ENCODE data around the gene PDE4D.

Gene PDE4D

DNA sequence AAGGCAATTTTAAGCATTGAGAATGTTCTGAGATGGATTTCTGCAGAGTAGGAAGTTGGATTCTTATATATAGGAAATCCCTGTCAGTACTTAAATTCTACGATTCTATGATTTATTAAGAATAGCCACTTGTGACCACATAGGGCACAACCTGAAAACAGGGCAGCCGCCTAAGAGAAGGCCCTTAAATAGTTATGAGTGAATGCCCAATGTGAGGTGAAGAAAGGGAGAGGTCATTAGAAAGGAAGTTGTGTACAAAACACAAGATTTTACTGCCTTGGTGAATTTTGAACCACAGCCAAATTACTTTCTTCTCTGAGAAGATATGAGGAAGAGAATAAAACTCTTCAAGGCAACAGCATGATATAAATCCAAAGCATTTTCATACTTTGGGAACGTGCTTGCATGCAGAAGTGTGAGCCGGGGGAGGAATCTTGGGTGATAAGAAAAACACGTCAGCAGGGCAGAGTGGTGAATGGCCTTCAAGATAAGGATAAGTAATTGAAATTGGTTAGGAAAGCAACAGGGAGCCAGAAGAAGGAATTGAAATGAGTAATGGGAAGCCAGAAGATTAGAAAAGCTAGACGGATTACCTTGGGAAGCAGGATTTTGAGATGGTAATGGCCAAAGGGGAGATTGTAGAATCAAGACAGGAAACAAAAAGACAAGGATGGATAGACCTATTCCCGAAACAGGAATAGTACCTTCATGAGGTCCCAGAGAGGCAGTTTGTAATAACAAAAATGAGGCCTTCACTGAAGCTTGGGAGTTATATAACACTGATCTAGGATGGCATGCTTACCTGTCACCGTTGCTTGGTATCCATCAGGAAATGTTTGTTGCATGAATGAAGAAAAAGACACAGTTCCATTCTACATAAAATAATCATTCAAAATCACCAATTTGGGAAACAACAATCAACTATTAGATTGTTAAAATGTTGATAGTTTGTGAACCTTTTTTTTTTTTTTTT, 244.3 kb downstream of the PDE4D start:
- DNase-seq, result no peak

DNA sequence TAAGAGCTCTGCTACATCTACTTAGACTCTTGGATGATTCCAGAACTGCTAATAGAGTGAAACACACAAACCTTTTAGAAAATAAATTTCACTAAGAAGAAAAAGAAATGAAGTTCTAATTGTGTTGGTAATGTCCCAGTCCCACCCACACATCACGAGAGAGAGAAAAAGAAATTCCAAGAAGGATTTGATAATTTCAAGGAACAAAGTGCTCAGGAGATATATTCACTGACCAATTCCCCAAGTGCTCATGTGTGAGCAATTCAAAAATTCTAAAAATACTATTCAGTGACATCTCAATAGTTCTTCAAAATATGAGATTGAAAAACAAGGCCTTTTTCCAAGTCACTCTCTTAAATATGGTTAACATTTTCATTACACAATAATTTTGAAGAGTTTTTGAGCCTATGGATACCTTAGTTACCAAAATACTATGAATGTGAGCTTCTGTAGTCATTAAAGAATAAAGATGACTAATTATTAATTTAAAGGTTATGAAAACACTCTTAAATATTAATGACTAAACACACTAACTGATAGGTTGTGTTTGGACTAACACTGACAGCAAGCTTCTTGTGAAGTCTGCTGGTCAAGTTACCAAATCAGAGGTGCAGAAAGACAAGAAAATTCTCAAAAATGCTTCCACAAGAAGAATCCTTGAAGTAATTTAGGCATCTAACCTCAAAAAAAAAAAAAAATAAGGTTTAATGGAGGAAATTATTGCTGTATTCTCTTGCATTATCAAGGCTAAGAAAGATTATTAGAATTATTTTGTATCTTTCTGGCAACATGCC, 245.3 kb downstream of the PDE4D start:
- no peak for DNase-seq

DNA sequence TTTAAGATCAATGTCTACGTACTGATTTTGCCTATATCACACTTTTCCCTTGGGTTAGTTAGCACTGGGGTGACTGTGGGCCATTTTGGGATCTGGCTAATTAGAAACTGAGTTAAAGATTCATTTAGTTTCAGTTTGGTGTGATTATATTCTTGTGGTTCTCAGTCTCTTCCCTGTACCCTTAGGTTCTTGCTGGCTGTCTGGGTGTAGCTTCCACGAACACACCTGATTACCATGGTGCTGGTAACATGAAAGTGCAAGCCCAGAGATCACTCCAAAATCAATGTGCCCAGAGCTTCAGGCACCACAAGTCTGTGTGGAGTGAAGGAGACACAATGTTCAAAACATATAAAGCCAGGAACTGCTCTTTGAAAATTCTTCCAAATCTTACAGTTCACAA, 248.1 kb downstream of the PDE4D start:
- DNase-seq, result no peak

DNA sequence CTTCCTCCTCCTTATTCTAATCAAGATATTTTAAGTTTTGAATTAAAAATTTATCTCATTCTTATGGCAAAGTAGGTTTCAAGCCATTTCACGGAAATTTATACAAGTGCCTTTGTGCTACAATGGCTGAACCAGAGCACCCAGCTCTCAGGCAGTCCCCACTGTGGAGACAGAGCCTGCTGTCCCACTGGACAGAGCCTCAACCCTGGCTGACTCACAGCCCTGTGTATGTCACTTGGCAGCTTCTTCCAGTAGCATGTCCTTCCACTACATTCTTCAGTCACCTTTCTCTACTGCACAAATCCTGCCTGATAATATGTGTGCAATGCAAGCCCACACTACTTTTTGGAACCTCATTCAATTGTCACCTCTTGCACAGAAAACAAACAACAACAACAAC, 253.1 kb downstream of the PDE4D start:
- DNase-seq, result no peak

DNA sequence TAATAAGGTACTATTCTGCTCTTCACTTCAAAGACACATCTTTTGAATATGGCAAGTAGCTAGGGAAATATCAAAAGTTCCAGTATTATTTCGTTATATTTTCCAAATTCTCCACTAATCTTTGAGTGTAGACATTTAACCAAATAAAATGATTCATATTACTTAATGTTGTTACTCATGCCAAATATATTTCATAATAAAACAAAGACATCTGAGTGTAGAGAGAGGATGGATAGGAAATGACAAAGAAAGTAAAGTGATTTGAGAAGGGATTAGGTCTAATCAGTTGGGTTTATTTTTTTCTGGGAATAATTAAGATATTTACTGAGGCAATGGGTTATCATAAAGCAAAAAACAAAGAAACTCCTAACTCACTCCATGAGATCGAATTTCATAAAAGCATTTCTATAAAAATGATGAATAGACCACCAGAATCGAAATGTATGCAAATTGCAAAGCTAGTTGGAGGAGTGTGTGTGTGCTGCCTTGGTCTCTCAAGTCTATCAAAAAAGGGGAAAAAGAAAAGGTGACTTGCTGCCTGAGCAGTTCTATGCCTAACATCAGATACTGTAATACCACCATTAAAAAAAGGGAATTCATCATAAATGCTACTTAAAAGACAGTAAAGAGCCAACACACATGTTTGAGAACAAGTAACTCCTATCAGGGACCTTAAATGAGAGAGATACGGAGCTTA, 255.5 kb downstream of the PDE4D start:
- no peak for DNase-seq

DNA sequence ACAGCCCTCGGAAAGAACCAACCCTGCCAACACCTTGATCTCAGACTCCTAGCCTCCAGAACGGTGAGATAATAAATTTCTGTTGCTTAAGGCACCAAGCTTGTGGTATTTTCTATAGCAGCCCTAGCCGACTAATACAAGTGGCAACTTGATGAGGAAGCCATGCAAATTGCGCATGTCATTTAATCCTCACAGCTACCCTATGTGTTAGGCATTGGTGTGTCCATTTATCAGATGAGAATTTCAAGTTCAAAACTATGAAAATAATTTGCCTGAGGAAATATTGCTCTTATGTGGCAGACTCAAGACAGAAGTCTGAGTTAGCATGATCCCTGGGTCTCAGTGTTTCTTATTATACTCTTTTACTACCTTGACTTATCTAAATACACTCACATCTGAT, 264.0 kb downstream of the PDE4D start:
- no peak for DNase-seq

DNA sequence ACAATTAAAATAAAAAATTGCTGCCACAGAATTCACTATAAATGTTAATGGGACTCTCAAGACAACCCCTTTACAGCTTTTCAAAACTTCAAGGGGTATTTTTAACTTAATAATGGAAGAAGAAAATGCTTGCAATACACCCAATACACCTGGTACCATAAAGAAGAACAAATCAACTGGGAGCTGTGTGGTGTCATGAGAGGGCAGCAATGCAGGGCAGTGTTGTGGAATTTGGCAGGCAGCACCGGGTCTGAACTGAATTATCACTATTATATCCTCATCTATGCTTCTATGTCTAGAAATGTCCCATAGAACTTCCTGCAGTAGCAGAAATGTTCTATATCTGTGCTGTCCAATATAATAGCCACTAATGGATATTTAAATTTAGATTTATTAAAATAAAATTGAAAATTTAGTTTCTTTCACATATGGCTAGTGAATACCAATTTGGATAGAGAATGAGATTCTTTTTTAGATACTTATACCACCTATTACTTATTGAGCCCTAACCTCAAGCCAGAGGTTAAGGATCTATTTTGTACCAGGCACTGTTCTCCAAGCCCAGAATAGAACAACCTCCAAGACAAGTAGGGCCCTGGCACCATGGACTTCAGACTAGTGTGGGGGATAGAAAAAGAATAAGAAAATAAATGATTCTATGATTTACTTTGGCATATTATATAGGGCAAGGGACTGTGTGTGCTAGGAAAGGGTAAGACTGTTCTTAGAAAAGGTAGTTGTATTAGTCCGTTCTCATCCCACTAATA, 265.3 kb downstream of the PDE4D start:
- no peak for DNase-seq

DNA sequence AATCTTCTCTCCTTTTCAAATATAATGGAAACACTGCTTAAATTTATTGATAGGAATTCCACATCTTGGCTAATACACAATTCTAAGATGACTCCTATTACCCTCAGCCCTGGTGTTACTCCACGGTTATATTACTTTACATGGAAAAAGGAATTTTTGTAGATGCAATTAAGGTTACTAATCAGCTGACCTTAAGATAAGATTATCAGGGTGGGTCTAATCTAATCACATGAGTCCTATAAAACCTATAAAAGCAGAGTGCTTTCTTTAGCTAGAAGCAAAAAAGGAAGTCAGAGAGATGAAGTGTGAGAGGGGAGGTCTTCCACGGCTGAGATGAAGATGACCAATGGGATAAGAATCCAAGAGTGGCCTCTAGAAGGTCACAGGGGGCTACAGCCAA, 268.6 kb downstream of the PDE4D start:
- DNase-seq, result no peak

DNA sequence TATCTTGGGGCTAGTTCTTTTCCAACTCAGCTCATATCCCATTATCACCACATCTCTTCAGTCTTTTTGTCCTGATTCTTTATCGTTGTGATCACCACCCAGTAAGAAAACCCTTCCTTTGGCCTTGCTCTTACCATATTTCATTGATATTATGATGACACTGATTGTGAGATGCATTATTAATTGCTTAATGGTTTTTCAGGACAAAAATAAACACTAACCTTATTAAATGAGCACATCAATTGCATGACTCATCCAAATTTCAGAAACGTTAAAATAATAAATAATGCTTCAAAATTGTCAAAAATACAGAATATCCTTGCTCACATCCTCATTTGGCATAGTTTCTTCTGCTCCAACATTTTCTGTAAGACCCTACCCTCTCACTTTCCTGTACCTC, 270.7 kb downstream of the PDE4D start:
- DNase-seq, result no peak

DNA sequence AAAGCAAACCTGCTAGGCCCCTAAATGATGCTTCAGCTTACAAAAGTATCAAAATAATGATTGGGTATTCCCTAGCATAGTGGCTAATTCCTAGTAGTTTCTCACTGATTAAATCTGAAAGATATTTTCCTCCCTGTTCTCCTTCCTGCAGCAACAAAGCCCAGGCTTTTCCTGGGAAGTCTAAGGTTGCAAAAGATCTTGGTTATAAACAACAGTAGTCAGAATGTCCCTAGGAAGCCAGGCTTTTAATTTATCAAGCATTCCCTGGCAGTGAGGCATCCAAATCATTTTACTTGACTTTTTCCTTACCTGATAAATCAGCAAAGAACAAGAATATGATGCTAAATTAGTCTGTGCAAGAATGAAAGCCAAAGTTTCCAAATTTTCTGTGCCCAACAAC, 272.0 kb downstream of the PDE4D start:
- no peak for DNase-seq

DNA sequence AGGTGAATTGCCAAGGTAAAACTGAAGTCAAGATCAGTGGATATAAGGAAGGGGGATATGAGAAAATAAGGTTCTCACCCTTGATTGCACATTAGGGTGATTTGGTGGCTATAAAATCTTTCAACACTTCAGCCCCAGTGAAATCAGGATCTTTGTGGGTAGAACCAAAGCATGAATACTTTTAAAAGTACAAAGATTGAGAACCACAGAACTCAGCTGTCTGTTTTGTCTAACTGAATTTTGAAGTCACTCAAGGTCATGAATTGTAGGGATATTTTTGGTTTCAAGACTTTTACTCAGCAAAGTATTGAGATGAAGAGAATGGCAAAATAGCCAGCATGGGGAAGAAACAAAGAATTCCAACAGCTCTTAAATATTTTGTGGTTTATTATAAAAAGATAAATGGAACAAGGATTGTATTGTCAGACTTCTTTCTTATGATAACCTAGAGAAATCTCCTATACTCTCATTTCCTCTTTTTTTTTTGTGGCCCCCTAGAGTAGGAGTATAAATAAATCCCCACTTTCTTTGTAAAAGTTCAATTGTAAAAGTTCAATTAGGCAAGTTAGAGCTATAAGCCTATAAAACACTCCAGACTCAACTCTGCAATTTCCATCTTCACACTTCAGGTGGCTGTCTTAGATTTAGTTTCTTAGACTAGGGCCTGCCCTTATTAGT, 272.9 kb downstream of the PDE4D start:
- no peak for DNase-seq

DNA sequence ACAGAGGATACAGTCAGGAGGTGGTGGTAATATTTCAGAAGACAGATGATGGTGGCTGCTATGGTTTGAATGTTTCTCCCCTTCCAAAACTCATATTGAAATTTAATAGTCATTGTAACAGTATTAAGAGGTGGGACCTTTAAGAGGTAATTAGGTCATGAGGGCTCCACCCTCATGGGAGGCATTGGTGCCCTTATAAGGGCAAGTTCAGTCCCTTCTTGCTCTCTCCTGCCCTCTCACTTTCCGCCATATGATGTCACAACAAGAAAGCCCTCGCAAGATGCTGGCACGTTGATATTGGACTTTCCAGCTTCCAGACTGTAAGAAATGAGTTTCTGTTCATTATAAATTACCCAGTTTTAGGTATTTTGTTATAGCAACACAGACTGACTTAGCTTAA, 274.9 kb downstream of the PDE4D start:
- DNase-seq, result no peak

DNA sequence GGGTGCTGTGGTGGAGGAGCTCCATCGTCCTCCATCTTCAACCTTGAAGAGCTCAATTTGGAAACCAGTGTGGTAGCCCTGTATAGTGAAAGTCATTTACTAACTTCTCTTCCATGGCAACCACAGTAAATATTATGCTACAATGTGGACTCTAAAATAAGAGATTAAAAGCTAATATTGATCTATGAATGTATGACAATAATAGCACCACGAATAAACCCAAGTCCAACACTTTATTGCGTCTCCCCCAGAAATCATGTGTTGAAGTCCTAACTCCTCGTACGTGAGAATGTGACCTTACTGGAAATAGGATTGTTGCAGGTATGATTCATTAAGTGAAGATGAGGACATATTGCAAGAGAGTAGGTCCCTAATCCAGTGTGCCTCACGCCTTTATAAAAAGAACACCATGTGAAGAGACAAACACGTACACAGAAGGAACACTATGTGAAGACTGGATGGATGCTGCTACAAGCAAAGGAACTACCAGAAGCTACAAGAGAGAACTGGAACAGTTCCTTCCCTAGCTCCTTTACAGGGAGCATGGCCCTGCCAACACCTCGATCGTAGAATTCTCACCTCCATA, 276.2 kb downstream of the PDE4D start:
- DNase-seq, result no peak

DNA sequence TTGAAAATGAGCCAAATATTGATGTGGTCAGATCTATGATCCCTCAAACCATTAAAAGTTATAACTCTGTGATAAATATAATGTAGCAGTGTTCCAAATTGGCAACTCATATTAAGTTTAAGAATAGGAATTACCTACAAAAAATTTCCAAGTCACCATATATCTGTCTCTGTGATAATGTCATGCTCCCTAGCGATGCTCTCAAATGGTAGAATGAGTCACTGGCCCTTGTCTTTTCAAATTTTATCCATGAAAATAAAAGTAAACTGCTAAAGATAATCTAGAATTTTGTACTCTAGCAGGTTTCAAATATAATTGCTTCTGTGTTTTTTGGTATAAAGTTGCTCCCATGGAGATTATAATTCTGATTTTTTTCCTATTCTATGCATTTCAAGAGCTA, 277.1 kb downstream of the PDE4D start:
- DNase-seq, result no peak

DNA sequence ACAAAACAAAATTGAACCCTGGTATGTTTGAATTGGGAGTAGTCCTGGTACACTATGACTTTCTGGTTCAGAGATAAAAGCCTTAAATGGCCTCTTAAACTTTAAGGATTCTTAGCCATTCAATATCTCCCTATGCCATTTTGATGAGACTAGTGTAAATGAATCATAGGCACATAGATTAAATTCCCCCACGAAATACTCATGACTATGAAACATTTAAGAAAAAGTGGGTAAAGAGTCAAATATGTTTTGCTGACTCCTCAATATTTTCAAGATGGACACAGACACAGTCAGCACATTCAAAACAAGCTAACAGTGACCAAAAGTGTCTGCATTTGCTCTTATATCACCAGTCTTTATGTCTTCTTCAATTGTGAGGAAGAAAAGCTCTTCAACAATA, 278.3 kb downstream of the PDE4D start:
- DNase-seq, result no peak

DNA sequence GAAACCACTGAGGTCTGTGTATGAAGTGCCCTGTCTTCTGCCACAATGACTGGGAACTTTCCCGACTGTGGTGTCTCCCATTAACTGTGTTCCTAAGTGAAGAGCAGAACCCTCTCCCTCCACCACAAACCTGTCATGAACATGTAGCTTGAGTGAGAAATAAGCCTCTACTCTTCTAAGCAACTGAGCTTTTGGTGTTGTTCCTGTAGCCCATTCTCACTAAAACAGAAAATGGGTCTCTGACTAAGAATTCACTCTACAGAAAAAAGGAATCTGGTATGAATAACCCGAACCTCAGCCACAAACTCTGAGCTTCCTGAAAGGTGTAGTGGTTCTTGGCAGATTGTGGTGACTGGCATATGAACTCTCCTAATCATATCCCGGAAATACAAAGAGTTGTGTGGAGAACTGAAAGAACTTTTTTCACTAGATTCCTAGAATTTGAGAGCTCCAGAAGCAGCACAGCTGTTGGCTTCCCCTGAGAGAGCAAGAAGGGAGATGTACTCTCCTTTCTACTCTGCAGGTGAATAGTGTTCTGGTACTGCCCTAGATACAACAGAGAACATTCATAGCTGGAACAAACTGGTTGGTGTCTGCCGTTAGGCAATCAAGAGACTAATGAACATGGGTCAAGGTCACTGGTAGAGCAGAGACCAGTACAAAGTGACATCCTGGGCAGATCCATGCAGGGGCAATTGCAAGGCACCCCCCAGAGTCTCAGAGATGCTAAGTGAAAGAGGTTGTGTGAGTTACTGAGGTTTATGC, 283.8 kb downstream of the PDE4D start:
- DNase-seq, result no peak

DNA sequence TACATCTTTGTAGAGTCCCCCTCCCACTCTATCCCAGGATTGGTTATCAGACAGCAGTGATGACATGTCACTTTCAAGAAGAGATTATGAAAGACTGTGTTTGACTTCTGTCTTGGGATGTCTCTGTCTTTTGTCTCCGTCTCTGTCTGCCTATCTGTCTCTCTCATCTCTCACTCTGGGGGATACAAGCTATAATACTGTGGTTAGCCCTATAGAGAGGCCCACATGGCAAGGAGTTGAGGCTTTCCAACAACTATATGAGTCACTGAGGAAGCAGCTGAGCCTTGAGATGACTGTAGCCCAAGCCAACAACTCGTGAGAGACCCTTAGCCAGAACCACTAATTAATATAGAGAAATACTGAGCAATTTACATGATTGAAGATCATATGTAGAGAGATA, 284.8 kb downstream of the PDE4D start:
- DNase-seq, result no peak

DNA sequence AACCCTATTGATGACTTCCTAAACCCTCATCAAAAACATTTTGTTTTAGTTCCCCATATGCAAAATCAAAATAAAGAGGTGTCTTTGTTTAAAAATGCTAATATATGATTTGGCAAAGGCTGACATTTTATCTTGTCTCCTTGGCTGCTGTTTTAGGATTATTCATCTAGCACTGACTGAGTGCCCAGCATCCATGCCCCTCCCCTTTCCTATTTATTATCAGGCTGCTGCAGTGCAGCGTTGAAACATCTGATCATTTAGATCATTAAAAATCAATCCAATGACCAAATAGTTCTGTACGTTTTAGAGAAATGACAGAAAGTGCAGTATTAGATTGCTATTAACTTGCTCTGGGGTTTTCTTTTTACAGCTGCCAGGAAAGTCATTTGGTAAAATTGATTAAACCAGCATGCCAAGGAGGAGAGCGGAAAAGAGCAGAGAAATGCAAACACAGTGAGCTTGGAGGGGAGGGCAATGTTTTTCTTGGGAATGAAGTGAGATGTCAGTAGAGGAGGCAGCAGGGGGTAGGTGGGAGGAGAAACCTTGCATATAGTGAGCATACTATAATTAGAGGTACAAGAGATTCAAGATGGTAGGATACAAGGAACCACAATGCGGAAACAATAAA, 286.3 kb downstream of the PDE4D start:
- DNase-seq, result no peak

DNA sequence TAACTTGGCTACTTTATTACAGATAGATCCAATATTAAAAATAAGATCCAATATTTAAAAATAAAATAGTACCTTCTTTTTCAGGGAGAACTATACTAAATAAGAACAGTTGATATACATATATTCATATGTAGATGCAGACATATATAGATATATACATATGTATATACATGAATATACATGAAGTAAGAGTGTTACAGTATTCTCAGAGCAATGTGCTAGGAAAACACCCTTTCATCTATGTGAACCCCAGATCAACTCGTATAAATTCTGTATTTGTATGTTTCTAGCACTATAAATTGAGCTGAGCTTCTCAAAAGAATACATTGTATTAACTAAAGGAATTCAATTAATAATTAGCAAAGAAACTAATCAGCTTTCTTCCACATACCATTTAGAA, 287.6 kb downstream of the PDE4D start:
- DNase-seq, result no peak

DNA sequence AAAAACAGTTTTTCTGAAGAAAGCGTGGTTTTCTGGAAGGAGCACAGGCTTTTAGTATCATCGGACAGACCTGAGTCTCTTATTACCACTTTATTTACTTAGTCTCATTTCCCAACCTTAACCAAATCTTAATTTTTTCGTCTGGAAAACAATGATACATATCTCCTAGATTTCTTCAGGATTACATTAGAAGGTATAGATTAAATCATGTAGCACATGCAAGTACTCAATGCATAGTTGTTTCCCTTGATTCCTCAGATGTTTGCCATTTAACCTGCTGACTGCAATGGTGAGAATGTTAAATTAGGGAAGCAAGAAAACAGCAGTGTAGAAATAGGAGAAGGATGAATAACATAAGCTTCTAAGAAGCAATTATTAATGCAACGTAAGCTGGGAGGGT, 289.4 kb downstream of the PDE4D start:
- no peak for DNase-seq
